PC-3 (cell line): ENCODE measurements around the gene CBFA2T2. TPM values are rescaled to one million over a fixed set of nuclear protein-coding genes. Genes with fewer than 3 reads are reported as not detected.

Source experiments
- ATAC-seq: fragments of 200-7000 bp; cut with Tn5 transposase; 2 replicates; pipeline ENCODE4 v1.9.1; 2020; ENCODE audit warnings: mild to moderate bottlenecking, moderate library complexity
- BruUV-seq: library from RNA; stranded (reverse); fragments of 400-500 nt; replicated peaks from 2 replicates; lab custom pipeline; 2021; lab: Mats Ljungman, UMichigan
- CTCF ChIA-PET: fragments of 300-600 bp; sonication (Branson Sonifier 250); formaldehyde crosslinking; loops from one replicate; lab custom pipeline; 2022; ENCODE audit warnings: antibody characterized with exemption; lab: Charles Lee
- POLR2A ChIA-PET: fragments of 300-600 bp; sonication (Branson Sonifier 250); formaldehyde crosslinking; loops from one replicate; lab custom pipeline; 2022; ENCODE audit warnings: antibody characterized with exemption; ENCODE audit not compliant: unreplicated experiment; lab: Charles Lee
- DNase-seq: peaks from one replicate; pipeline ENCODE4 v3.0.0-alpha.2; 2015
- H2AFZ ChIP-seq: fragments of 300-600 bp; sonication (generic); 2 replicates; pipeline ENCODE4 v1.6.0; 2016; ENCODE audit warnings: antibody characterized with exemption, low read length
- H3F3A ChIP-seq: fragments of 300-600 bp; sonication (generic); one replicate; pipeline ENCODE4 v1.6.0; 2017; ENCODE audit warnings: antibody characterized with exemption, low read length, control low read depth, mild to moderate bottlenecking; ENCODE audit not compliant: unreplicated experiment
- H3K27ac ChIP-seq: fragments of 300-600 bp; sonication (generic); 2 replicates; pipeline ENCODE4 v1.5.1; 2016; ENCODE audit warnings: mild to moderate bottlenecking, low read length
- H3K27me3 ChIP-seq: fragments of 300-600 bp; sonication (generic); 2 replicates; pipeline ENCODE4 v1.6.1; 2016; ENCODE audit warnings: low read length, mixed read lengths
- H3K36me3 ChIP-seq: fragments of 300-600 bp; sonication (generic); 2 replicates; pipeline ENCODE4 v1.6.1; 2016; ENCODE audit warnings: low read depth, mixed run types, low read length, mixed read lengths
- H3K4me1 ChIP-seq: fragments of 300-600 bp; sonication (generic); 2 replicates; pipeline ENCODE4 v1.5.1; 2016; ENCODE audit warnings: low read length; ENCODE audit not compliant: insufficient read depth
- H3K4me2 ChIP-seq: fragments of 300-600 bp; sonication (generic); 2 replicates; pipeline ENCODE4 v1.6.0; 2016; ENCODE audit warnings: low read length
- H3K4me3 ChIP-seq: fragments of 300-600 bp; sonication (generic); 2 replicates; pipeline ENCODE4 v1.5.1; 2016; ENCODE audit warnings: mild to moderate bottlenecking, low read length, mixed read lengths
- H3K79me2 ChIP-seq: fragments of 300-600 bp; sonication (generic); 2 replicates; pipeline ENCODE4 v1.6.1; 2017; ENCODE audit warnings: low read length, mixed read lengths
- H3K9ac ChIP-seq: fragments of 300-600 bp; sonication (generic); 2 replicates; pipeline ENCODE4 v1.6.0; 2016; ENCODE audit warnings: mild to moderate bottlenecking, low read length
- H3K9me2 ChIP-seq: fragments of 300-600 bp; sonication (generic); replicated peaks from 2 replicates; pipeline ENCODE4 v1.6.1; 2016; ENCODE audit warnings: mixed run types, low read length, mixed read lengths
- H3K9me3 ChIP-seq: fragments of 300-600 bp; sonication (generic); 2 replicates; pipeline ENCODE4 v1.6.1; 2016; ENCODE audit warnings: low read length, mixed read lengths
- H4K20me1 ChIP-seq: fragments of 300-600 bp; sonication (generic); 2 replicates; pipeline ENCODE4 v1.6.1; 2016; ENCODE audit warnings: low read length, mixed read lengths
- CTCF ChIP-seq: fragments of 300-600 bp; sonication (generic); conservative IDR thresholded peaks from 2 replicates; pipeline ENCODE4 v1.5.1; 2017; ENCODE audit warnings: antibody characterized with exemption, low read depth, mild to moderate bottlenecking, low read length
- EZH2 ChIP-seq: fragments of 300-600 bp; sonication (generic); IDR thresholded peaks from one replicate; pipeline ENCODE4 v1.6.1; 2017; ENCODE audit warnings: antibody characterized with exemption, mild to moderate bottlenecking, low read length; ENCODE audit not compliant: unreplicated experiment
- EZH2phosphoT487 ChIP-seq: fragments of 300-600 bp; sonication (generic); IDR thresholded peaks from 2 replicates; pipeline ENCODE4 v1.6.1; 2018; ENCODE audit warnings: mild to moderate bottlenecking, antibody characterized with exemption, low read length, borderline replicate concordance
- intact Hi-C: fragments of 100-400 bp; cut with micrococcal nuclease; formaldehyde crosslinking; loops from 2 replicates; pipeline ENCODE4 v1.9.0; 2023
- total RNA-seq: library from RNA; depleted of rRNA; stranded (reverse); fragments of >200 nt; gene quantifications from 2 replicates; pipeline ENCODE4 v1.2.3, GENCODE V29; 2014

The CBFA2T2 gene
- total RNA-seq, 1 experiment from 2014 or later = 9.7 TPM

GRCh38 chr20:33475381-33476152 lies 14.3 kb upstream of the CBFA2T2 start:
- ChIA-PET CTCF (no interaction called here), POLR2A (no interaction called here)
- H3K4me1 ChIP-seq = no peaks in the 10 kb centered on the region
- H3K9ac ChIP-seq = no peak overlapping the region
- no peak overlapping the region for H3K27ac ChIP-seq
- no TSS peak for BruUV-seq
- TF ChIP-seq EZH2 = no peak
- no peak for TF ChIP-seq CTCF
- TF ChIP-seq EZH2phosphoT487 = no peak
- H3K4me3 ChIP-seq = no peak overlapping the region
- no peaks in the 10 kb centered on the region for H3K9me2 ChIP-seq
- no peaks in the 10 kb centered on the region for H3K9me3 ChIP-seq
- H3K79me2 ChIP-seq = no peaks in the 10 kb centered on the region
- ATAC-seq (no peak), DNase-seq (no peak)
- H3K27me3 ChIP-seq = no peaks in the 10 kb centered on the region
- H3K4me2 ChIP-seq = no peak overlapping the region
- H3F3A ChIP-seq = no peaks in the 10 kb centered on the region
- no peaks in the 10 kb centered on the region for H3K36me3 ChIP-seq
- H4K20me1 ChIP-seq = no peaks in the 10 kb centered on the region
- intact Hi-C loops = no loop called here
- no peak overlapping the region for H2AFZ ChIP-seq

- H2AFZ ChIP-seq = no peak overlapping the region
- DNase-seq (no peak), ATAC-seq (no peak)
- ChIA-PET CTCF (no interaction called here), POLR2A (no interaction called here)
- TF ChIP-seq CTCF (no peak), EZH2 (no peak), EZH2phosphoT487 (no peak)
- no peak overlapping the region for H3K9ac ChIP-seq
- no peaks in the 10 kb centered on the region for H3K9me3 ChIP-seq
- H3K36me3 ChIP-seq = no peaks in the 10 kb centered on the region
- no peaks in the 10 kb centered on the region for H3F3A ChIP-seq
- H3K4me3 ChIP-seq = no peak overlapping the region
- intact Hi-C loops = no loop called here
- no peak overlapping the region for H3K4me2 ChIP-seq
- H3K79me2 ChIP-seq = no peaks in the 10 kb centered on the region
- H3K9me2 ChIP-seq = no peaks in the 10 kb centered on the region
- H3K27me3 ChIP-seq = no peaks in the 10 kb centered on the region
- no peaks in the 10 kb centered on the region for H3K4me1 ChIP-seq
- H3K27ac ChIP-seq = no peak overlapping the region
- no TSS peak for BruUV-seq
- no peaks in the 10 kb centered on the region for H4K20me1 ChIP-seq
Observed at GRCh38 chr20:33477386-33478234, 12.3 kb upstream of the CBFA2T2 start.

- TF ChIP-seq EZH2phosphoT487 = no peak
- H3K36me3 ChIP-seq = no peaks in the 10 kb centered on the region
- no peak overlapping the region for H3K4me2 ChIP-seq
- no TSS peak for BruUV-seq
- no peaks in the 10 kb centered on the region for H3K4me1 ChIP-seq
- POLR2A ChIA-PET = no interaction called here
- no peaks in the 10 kb centered on the region for H4K20me1 ChIP-seq
- no peaks in the 10 kb centered on the region for H3K27me3 ChIP-seq
- intact Hi-C loops = no loop called here
- H3K4me3 ChIP-seq = no peak overlapping the region
- no peak for DNase-seq
- no peaks in the 10 kb centered on the region for H3K79me2 ChIP-seq
- no peaks in the 10 kb centered on the region for H3K9me3 ChIP-seq
- H3K27ac ChIP-seq = no peak overlapping the region
- no peak overlapping the region for H2AFZ ChIP-seq
- no peak overlapping the region for H3K9ac ChIP-seq
- no peaks in the 10 kb centered on the region for H3F3A ChIP-seq
- no peak for ATAC-seq
- H3K9me2 ChIP-seq = no peaks in the 10 kb centered on the region
- CTCF ChIA-PET = no interaction called here
Observed at GRCh38 chr20:33480048-33480447, 9.8 kb upstream of the CBFA2T2 start.
